ENCODE results near the gene PRSS33. TPM values are rescaled to one million over a fixed set of nuclear protein-coding genes. Genes with fewer than 3 reads are reported as not detected.

PRSS33 gene
- total RNA-seq, 1 donor from 2014 or later = not detected

DNA sequence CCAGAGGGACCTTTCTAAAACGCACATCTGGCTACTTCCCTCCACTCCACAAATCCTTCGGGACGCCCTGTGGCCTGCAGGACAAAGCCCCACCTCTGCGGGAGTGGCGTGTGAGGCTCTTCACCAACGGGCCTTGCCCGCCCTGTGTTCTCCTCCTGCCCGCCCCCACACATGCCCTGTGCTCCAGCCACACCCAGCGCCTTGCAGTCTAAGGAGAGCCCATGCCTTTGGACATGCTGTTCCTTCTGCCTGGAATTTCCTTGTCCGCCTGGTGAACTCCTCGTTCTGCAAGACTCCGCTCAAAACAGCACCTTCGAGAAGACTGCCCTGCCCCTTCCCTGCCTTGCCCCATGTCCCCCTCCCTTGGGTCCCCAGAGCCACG lies 17.7 kb downstream of the PRSS33 start:
- ATAC-seq = peak; percentile 88
- peak; percentile 73 for DNase-seq (ENCODE audit: low spot score)
- intact Hi-C loops (cut with DNase I) = no loop called here

- ATAC-seq (peak; percentile 1), DNase-seq (ENCODE audit: low spot score) (no peak)
- intact Hi-C loops (cut with DNase I) = no loop called here
Observed at GRCh38 chr16:2769100-2769529, 18.2 kb downstream of the PRSS33 start.

- DNase-seq (ENCODE audit: low spot score) (peak; percentile 76), ATAC-seq (peak; percentile 79)
- intact Hi-C loops (cut with DNase I) = no loop called here
Observed at GRCh38 chr16:2768403-2769089, 18.8 kb downstream of the PRSS33 start.

DNA sequence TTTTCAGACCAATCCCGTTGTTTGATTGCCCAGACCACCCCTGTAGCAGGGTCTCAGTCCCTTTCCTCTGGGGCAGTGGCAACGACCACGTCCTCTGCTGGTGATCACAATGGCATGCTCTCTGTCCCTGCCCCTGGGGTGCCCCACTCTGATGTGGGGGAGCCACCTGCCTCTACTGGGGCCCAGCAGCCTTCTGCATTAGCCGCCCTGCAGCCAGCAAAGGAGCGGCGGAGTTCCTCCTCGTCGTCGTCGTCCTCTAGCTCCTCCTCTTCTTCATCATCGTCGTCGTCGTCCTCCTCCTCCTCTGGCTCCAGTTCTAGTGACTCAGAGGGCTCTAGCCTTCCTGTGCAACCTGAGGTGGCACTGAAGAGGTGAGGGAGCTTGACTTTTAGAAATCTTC lies 19.5 kb downstream of the PRSS33 start:
- intact Hi-C loops (cut with DNase I) = no loop called here
- DNase-seq (ENCODE audit: low spot score) = no peak

GRCh38 chr16:2767140-2767731 lies 20.1 kb downstream of the PRSS33 start:
- ATAC-seq = no peak
- intact Hi-C loops (cut with DNase I) = no loop called here
- DNase-seq (ENCODE audit: low spot score) = no peak

More for the DNA sequence above, 19.5 kb downstream of the PRSS33 start:
- ATAC-seq = peak; percentile 2

DNA sequence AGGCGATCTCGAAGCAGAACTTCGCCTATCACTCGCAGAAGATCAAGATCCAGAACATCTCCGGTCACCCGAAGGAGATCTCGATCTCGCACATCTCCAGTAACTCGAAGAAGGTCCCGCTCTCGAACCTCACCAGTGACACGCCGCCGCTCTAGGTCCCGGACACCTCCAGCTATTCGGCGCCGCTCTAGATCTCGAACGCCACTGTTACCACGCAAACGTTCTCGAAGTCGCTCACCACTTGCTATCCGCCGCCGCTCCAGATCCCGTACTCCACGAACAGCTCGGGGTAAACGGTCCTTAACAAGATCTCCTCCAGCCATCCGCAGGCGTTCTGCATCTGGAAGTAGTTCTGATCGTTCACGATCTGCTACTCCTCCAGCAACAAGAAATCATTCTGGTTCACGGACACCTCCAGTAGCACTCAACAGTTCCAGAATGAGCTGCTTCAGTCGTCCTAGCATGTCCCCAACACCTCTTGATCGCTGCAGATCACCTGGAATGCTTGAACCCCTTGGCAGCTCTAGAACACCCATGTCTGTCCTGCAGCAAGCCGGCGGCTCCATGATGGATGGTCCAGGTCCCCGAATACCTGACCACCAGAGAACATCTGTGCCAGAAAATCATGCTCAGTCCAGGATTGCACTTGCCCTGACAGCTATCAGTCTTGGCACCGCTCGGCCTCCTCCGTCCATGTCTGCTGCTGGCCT lies 20.8 kb downstream of the PRSS33 start:
- no peak for ATAC-seq
- DNase-seq (ENCODE audit: low spot score) = no peak
- intact Hi-C loops (cut with DNase I) = no loop called here

GRCh38 chr16:2765462-2766404 lies 21.6 kb downstream of the PRSS33 start:
- DNase-seq (ENCODE audit: low spot score) (no peak), ATAC-seq (no peak)
- intact Hi-C loops (cut with DNase I) = no loop called here

DNA sequence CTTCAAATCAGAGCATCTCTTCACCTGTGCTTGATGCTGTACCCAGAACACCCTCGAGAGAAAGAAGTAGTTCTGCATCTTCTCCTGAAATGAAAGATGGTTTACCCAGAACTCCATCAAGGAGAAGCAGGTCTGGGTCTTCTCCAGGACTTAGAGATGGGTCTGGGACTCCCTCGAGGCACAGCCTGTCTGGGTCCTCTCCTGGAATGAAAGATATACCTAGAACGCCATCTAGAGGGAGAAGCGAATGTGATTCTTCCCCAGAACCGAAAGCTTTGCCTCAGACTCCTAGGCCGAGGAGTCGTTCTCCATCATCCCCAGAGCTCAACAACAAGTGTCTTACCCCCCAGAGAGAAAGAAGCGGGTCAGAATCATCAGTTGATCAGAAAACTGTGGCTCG lies 22.6 kb downstream of the PRSS33 start:
- ATAC-seq (no peak), DNase-seq (ENCODE audit: low spot score) (no peak)
- intact Hi-C loops (cut with DNase I) = no loop called here

GRCh38 chr16:2763173-2763572 lies 24.2 kb downstream of the PRSS33 start:
- DNase-seq (ENCODE audit: low spot score) (no peak), ATAC-seq (no peak)
- intact Hi-C loops (cut with DNase I) = no loop called here

GRCh38 chr16:2762711-2763110 lies 24.6 kb downstream of the PRSS33 start:
- intact Hi-C loops (cut with DNase I) = no loop called here
- no peak for DNase-seq (ENCODE audit: low spot score)
- ATAC-seq = no peak

GRCh38 chr16:2761886-2762583 lies 25.3 kb downstream of the PRSS33 start:
- DNase-seq (ENCODE audit: low spot score) = no peak
- peak; percentile 8 for ATAC-seq
- intact Hi-C loops (cut with DNase I) = no loop called here

DNA sequence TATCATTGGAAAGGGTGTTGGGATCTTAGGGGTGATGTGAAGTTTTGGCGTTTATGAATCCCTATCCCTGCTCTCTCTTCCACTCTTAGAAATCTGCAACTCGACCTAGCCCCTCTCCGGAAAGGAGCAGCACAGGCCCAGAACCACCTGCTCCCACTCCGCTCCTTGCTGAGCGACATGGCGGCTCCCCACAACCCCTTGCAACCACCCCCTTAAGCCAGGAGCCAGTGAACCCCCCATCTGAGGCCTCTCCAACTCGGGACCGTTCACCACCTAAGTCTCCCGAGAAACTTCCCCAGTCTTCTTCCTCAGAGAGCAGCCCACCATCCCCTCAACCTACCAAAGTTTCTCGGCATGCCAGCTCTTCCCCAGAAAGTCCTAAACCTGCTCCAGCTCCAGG lies 25.9 kb downstream of the PRSS33 start:
- DNase-seq (ENCODE audit: low spot score) (no peak), ATAC-seq (no peak)
- intact Hi-C loops (cut with DNase I) = no loop called here

GRCh38 chr16:2757344-2757743 lies 30.0 kb downstream of the PRSS33 start:
- intact Hi-C loops (cut with DNase I) = no loop called here
- no peak for ATAC-seq

DNA sequence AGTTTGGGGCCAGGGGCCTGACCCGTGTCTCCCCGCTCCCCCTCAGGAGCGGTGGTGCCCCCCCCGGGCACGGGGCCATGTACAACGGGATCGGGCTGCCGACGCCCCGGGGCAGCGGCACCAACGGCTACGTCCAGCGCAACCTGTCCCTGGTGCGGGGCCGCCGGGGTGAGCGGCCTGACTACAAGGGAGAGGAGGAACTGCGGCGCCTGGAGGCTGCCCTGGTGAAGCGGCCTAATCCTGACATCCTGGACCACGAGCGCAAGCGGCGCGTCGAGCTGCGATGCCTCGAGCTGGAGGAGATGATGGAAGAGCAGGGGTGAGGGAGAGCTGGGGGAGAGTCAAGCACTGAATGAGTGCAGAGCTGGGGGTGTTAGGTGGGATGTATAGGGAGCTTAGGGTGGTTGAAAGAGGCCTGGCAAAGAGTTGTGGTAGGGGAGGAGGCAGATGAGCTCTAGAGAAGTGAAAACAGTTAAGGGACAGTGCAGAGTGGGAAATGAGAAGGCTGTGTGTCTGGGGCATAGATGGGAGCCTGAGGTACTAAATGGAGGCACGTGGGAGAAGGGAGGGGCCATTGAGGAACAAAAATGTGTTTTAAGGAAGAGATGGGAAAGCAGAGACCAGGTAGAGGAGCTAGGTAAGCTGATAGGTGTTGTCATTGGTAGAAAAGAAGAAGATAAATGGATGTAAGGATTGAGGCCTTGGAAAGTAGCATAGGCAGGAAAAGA lies 30.9 kb downstream of the PRSS33 start:
- DNase-seq (ENCODE audit: low spot score) (no peak), ATAC-seq (no peak)
- intact Hi-C loops (cut with DNase I) = no loop called here

More at GRCh38 chr16:2757344-2757743, 30.0 kb downstream of the PRSS33 start:
- no peak for DNase-seq (ENCODE audit: low spot score)

GRCh38 chr16:2755158-2755557 lies 32.2 kb downstream of the PRSS33 start:
- DNase-seq (ENCODE audit: low spot score) (no peak), ATAC-seq (no peak)
- intact Hi-C loops (cut with DNase I) = no loop called here

GRCh38 chr16:2753733-2754020 lies 33.7 kb downstream of the PRSS33 start:
- intact Hi-C loops (cut with DNase I) = no loop called here
- DNase-seq (ENCODE audit: low spot score) (no peak), ATAC-seq (no peak)

DNA sequence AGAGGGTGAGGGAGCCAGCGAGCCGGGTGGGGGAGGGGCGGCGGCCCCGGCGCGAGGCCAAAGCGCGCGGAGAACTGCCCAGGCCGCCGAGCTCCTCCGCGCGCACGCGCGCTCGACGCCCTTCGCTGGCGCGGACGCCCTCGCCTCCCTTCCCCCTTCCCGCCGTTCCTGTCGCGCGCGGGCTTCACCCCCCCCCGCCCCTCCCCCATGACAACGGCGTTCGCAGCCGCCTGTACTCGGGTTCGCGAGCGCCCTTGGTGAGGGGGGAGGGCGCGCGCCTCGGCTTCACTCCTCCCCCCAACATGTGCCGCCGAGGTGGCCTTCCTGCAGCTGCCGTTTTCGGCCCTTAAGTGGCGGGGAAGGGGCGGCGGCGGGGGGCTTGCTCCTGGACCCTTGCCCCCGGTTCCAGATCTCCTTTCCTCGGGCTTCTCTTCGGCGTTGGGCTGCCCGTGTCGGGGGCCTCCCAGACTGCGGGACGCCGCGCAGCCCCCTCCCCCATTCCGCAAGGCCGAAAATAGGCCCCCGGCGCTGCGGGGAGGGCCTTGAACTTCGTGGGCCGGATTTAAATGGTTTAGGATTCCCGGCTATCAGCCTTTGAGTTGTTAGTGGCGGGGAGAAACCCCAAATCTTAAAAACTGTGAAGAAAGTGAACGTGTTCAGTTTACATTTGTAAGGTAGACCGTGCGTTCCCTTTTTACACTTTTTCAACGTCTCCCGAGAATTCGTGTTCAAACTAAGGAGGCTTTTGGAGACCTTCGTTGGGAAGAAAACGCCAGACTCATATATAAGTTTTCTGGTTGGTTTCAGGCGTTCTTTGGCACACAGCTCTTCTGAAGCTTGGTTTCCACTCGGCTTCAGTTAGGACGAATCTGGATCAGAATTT lies 34.3 kb downstream of the PRSS33 start:
- ATAC-seq (peak; percentile 68), DNase-seq (ENCODE audit: low spot score) (peak; percentile 91)
- intact Hi-C loops (cut with DNase I) = no loop called here

Measured in sciatic nerve (tissue), 2 donors.